ENCODE results near the gene TSPO2. TPM values are rescaled to one million over a fixed set of nuclear protein-coding genes. Genes with fewer than 3 reads are reported as not detected.

The TSPO2 gene
- total and polyA plus RNA-seq, 3 donors from 2014 or later, result not detected

DNA sequence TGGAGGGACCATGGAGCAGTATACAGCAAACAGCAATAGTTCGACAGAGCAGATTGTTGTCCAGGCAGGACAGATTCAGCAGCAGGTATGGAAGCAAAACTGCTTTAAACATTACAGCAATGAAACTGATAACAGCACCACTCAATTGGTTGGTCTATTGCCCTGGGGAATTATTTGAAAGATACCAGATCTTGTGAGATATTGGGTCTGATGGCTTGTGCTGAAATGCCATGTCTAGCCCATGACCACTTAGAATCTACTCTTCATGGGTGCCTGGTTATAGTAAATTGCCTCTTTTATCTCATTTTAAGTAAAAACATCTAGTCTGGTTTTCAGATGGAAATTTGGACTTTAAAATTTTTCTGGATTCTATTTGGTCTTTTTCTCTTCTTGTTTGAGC is 36.8 kb downstream of the TSPO2 start:
- Histone ChIP-seq H3K9me3 (no peaks in the 10 kb centered on the region), H3K27me3 (no peaks in the 10 kb centered on the region), H3K4me3 (no peak overlapping the region), H3K27ac (no peak overlapping the region), H3K36me3 (ENCODE audit: low read depth, missing control alignments) (no peaks in the 10 kb centered on the region), H3K4me1 (peaks cover 8% of the 10 kb centered on the region)
- TF ChIP-seq, protein P1, sequence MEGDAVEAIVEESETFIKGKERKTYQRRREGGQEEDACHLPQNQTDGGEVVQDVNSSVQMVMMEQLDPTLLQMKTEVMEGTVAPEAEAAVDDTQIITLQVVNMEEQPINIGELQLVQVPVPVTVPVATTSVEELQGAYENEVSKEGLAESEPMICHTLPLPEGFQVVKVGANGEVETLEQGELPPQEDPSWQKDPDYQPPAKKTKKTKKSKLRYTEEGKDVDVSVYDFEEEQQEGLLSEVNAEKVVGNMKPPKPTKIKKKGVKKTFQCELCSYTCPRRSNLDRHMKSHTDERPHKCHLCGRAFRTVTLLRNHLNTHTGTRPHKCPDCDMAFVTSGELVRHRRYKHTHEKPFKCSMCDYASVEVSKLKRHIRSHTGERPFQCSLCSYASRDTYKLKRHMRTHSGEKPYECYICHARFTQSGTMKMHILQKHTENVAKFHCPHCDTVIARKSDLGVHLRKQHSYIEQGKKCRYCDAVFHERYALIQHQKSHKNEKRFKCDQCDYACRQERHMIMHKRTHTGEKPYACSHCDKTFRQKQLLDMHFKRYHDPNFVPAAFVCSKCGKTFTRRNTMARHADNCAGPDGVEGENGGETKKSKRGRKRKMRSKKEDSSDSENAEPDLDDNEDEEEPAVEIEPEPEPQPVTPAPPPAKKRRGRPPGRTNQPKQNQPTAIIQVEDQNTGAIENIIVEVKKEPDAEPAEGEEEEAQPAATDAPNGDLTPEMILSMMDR (IDR thresholded peaks at IDR 0.05), result no peak
- TF ChIP-seq POLR2A (IDR thresholded peaks at IDR 0.05), result no peak
- DNase-seq, result no peak
- whole genome bisulfite sequencing, 2 donors, result 96 to 100% methylated on average over 1 of the region's 1 CpG
- intact Hi-C loops (cut with DNase I; ENCODE audit: low total_unique reads), result no loop called here

GRCh38 chr6:41080621-41081020 is 38.4 kb downstream of the TSPO2 start:
- 92 to 97% methylated on average over 2 of the region's 2 CpGs for WGBS, 2 donors
- no peak for DNase-seq
- H3K9me3 ChIP-seq, result no peaks in the 10 kb centered on the region
- intact Hi-C loops (cut with DNase I; ENCODE audit: low total_unique reads), result no loop called here
- H3K27ac ChIP-seq, result no peak overlapping the region
- no peaks in the 10 kb centered on the region for H3K27me3 ChIP-seq
- no peak for TF ChIP-seq POLR2A (IDR thresholded peaks at IDR 0.05)
- TF ChIP-seq, protein P1 (IDR thresholded peaks at IDR 0.05), result no peak
- H3K4me3 ChIP-seq, result no peak overlapping the region
- H3K4me1 ChIP-seq, result no peaks in the 10 kb centered on the region
- no peaks in the 10 kb centered on the region for H3K36me3 ChIP-seq (ENCODE audit: low read depth, missing control alignments)

DNA sequence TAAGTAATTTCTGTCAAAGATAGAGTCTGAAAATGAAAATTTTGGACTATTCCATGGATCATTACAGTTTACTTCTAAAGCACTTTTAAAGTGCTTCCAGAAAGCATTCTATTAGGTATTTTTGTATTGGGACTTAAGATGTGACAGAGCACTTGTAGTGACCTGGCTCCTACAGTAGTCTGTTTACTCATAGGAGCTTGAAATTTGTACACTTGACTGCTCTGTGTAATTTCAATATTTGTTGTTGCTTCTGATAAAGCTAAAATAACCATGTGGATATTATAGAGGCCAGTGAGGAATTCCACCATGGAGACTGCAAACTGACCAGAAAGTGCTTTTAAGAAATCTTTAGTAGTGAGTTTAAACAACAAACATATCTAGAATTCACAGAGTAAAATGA is 40.8 kb downstream of the TSPO2 start:
- no peaks in the 10 kb centered on the region for H3K9me3 ChIP-seq
- H3K4me3 ChIP-seq, result no peak overlapping the region
- no peak for DNase-seq
- no peak overlapping the region for H3K27ac ChIP-seq
- intact Hi-C loops (cut with DNase I; ENCODE audit: low total_unique reads), result no loop called here
- TF ChIP-seq, protein P1 (IDR thresholded peaks at IDR 0.05), result no peak
- no peak for TF ChIP-seq POLR2A (IDR thresholded peaks at IDR 0.05)
- H3K27me3 ChIP-seq, result no peaks in the 10 kb centered on the region
- H3K4me1 ChIP-seq, result no peaks in the 10 kb centered on the region
- no peaks in the 10 kb centered on the region for H3K36me3 ChIP-seq (ENCODE audit: low read depth, missing control alignments)

- Histone ChIP-seq H3K9me3 (no peaks in the 10 kb centered on the region), H3K27ac (no peak overlapping the region), H3K36me3 (ENCODE audit: low read depth, missing control alignments) (no peaks in the 10 kb centered on the region), H3K4me1 (no peaks in the 10 kb centered on the region), H3K27me3 (no peaks in the 10 kb centered on the region), H3K4me3 (no peak overlapping the region)
- TF ChIP-seq POLR2A (IDR thresholded peaks at IDR 0.05), result no peak
- TF ChIP-seq, protein P1 (IDR thresholded peaks at IDR 0.05), result no peak
- DNase-seq, result no peak
- intact Hi-C loops (cut with DNase I; ENCODE audit: low total_unique reads), result no loop called here
Observed at GRCh38 chr6:41085182-41085581, 42.9 kb downstream of the TSPO2 start.

GRCh38 chr6:41088451-41088850 is 46.2 kb downstream of the TSPO2 start:
- Histone ChIP-seq H3K4me1 (no peaks in the 10 kb centered on the region), H3K27ac (no peak overlapping the region), H3K36me3 (ENCODE audit: low read depth, missing control alignments) (no peaks in the 10 kb centered on the region), H3K9me3 (no peaks in the 10 kb centered on the region), H3K27me3 (no peaks in the 10 kb centered on the region), H3K4me3 (no peak overlapping the region)
- WGBS, 2 donors, result 71 to 72% methylated on average over 4 of the region's 4 CpGs
- intact Hi-C loops (cut with DNase I; ENCODE audit: low total_unique reads), result no loop called here
- TF ChIP-seq, protein P1 (IDR thresholded peaks at IDR 0.05), result no peak
- TF ChIP-seq POLR2A (IDR thresholded peaks at IDR 0.05), result no peak
- no peak for DNase-seq

All from testis (tissue), 3 donors.